Measurements from ENCODE around the gene CEACAM7. TPM values are rescaled to one million over a fixed set of nuclear protein-coding genes. Genes with fewer than 3 reads are reported as not detected.

CEACAM7 gene
- total and polyA plus RNA-seq, 2 donors from 2014 or later = 0.16 TPM; not detected in 1

DNA sequence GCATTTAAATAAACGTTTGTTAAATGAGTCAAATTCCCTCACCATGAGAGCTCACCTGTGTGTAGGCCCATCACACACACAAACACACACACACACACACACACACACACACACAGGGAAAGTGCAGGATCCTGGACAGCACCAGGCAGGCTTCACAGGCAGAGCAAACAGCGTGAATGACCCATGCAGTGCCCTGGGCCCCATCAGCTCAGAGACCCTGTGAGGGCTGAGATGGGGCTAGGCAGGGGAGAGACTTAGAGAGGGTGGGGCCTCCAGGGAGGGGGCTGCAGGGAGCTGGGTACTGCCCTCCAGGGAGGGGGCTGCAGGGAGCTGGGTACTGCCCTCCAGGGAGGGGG is 11.9 kb upstream of the CEACAM7 start:
- H3K9ac ChIP-seq (ENCODE audit: low read length in 3 of 3) = no peak overlapping the region
- no peak overlapping the region for H3K27ac ChIP-seq (ENCODE audit: low read depth in 2 of 2, low read length in 2 of 2)
- no peaks in the 10 kb centered on the region for H3K27me3 ChIP-seq (ENCODE audit: control insufficient read depth, insufficient read depth, low read length)
- H3K4me1 ChIP-seq (ENCODE audit: control insufficient read depth in 2 of 3, insufficient read depth in 2 of 3, low read depth in 1 of 3, low read length in 3 of 3) = no peaks in the 10 kb centered on the region
- FAIRE-seq (no peak), DNase-seq (no peak)
- H3K36me3 ChIP-seq (ENCODE audit: control insufficient read depth in 2 of 3, insufficient read depth in 3 of 3, low read length in 3 of 3) = no peaks in the 10 kb centered on the region
- intact Hi-C loops (cut with DNase I) = no loop called here
- H3K4me3 ChIP-seq (ENCODE audit: low read length in 3 of 3) = no peak overlapping the region
- no peaks in the 10 kb centered on the region for H3K9me3 ChIP-seq (ENCODE audit: control insufficient read depth in 2 of 3, insufficient read depth in 1 of 3, low read length in 3 of 3)
- TF ChIP-seq, protein P1, sequence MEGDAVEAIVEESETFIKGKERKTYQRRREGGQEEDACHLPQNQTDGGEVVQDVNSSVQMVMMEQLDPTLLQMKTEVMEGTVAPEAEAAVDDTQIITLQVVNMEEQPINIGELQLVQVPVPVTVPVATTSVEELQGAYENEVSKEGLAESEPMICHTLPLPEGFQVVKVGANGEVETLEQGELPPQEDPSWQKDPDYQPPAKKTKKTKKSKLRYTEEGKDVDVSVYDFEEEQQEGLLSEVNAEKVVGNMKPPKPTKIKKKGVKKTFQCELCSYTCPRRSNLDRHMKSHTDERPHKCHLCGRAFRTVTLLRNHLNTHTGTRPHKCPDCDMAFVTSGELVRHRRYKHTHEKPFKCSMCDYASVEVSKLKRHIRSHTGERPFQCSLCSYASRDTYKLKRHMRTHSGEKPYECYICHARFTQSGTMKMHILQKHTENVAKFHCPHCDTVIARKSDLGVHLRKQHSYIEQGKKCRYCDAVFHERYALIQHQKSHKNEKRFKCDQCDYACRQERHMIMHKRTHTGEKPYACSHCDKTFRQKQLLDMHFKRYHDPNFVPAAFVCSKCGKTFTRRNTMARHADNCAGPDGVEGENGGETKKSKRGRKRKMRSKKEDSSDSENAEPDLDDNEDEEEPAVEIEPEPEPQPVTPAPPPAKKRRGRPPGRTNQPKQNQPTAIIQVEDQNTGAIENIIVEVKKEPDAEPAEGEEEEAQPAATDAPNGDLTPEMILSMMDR (IDR thresholded peaks at IDR 0.05; ENCODE audit: borderline replicate concordance, extremely low read depth, insufficient read depth) = no peak

DNA sequence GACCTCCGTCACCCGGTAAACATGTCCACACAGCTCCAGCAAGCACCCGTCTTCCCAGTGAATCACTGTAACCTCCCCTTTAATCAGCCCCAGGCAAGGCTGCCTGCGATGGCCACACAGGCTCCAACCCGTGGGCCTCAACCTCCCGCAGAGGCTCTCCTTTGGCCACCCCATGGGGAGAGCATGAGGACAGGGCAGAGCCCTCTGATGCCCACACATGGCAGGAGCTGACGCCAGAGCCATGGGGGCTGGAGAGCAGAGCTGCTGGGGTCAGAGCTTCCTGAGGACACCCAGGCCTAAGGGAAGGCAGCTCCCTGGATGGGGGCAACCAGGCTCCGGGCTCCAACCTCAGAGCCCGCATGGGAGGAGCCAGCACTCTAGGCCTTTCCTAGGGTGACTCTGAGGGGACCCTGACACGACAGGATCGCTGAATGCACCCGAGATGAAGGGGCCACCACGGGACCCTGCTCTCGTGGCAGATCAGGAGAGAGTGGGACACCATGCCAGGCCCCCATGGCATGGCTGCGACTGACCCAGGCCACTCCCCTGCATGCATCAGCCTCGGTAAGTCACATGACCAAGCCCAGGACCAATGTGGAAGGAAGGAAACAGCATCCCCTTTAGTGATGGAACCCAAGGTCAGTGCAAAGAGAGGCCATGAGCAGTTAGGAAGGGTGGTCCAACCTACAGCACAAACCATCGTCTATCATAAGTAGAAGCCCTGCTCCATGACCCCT is 11.3 kb upstream of the CEACAM7 start:
- H3K4me1 ChIP-seq (ENCODE audit: control insufficient read depth in 2 of 3, insufficient read depth in 2 of 3, low read depth in 1 of 3, low read length in 3 of 3) = no peaks in the 10 kb centered on the region
- TF ChIP-seq, protein P1 (IDR thresholded peaks at IDR 0.05; ENCODE audit: borderline replicate concordance, extremely low read depth, insufficient read depth) = no peak
- intact Hi-C loops (cut with DNase I) = no loop called here
- H3K9me3 ChIP-seq (ENCODE audit: control insufficient read depth in 2 of 3, insufficient read depth in 1 of 3, low read length in 3 of 3) = no peaks in the 10 kb centered on the region
- no peaks in the 10 kb centered on the region for H3K36me3 ChIP-seq (ENCODE audit: control insufficient read depth in 2 of 3, insufficient read depth in 3 of 3, low read length in 3 of 3)
- H3K27ac ChIP-seq (ENCODE audit: low read depth in 2 of 2, low read length in 2 of 2) = no peak overlapping the region
- H3K9ac ChIP-seq (ENCODE audit: low read length in 3 of 3) = no peak overlapping the region
- DNase-seq (peak in 1 of 5 donors; percentile 48), FAIRE-seq (no peak)
- H3K4me3 ChIP-seq (ENCODE audit: low read length in 3 of 3) = no peak overlapping the region
- H3K27me3 ChIP-seq (ENCODE audit: control insufficient read depth, insufficient read depth, low read length) = no peaks in the 10 kb centered on the region

DNA sequence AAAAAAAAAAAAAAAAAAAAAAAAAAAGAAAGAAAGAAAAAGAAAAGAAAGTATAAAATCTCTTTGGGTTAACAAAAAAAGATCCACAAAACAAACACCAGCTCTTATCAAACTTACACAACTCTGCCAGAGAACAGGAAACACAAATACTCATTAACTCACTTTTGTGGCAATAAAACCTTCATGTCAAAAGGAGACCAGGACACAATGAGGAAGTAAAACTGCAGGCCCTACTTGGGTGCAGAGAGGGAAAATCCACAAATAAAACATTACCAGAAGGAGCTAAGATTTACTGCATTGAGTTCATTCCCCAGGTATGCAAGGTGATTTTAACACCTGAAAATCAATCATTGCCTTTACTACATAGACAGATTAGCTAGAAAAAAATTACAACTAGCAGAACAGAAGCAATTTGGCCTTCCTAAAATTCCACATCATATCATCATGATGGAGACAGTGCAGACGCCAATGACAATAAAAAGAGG is 10.7 kb upstream of the CEACAM7 start:
- H3K4me3 ChIP-seq (ENCODE audit: low read length in 3 of 3) = no peak overlapping the region
- H3K9me3 ChIP-seq (ENCODE audit: control insufficient read depth in 2 of 3, insufficient read depth in 1 of 3, low read length in 3 of 3) = no peaks in the 10 kb centered on the region
- H3K27me3 ChIP-seq (ENCODE audit: control insufficient read depth, insufficient read depth, low read length) = no peaks in the 10 kb centered on the region
- H3K9ac ChIP-seq (ENCODE audit: low read length in 3 of 3) = no peak overlapping the region
- FAIRE-seq (no peak), DNase-seq (peak in 1 of 5 donors; percentile 2)
- H3K36me3 ChIP-seq (ENCODE audit: control insufficient read depth in 2 of 3, insufficient read depth in 3 of 3, low read length in 3 of 3) = no peaks in the 10 kb centered on the region
- TF ChIP-seq, protein P1 (IDR thresholded peaks at IDR 0.05; ENCODE audit: borderline replicate concordance, extremely low read depth, insufficient read depth) = no peak
- intact Hi-C loops (cut with DNase I) = no loop called here
- H3K27ac ChIP-seq (ENCODE audit: low read depth in 2 of 2, low read length in 2 of 2) = no peak overlapping the region
- H3K4me1 ChIP-seq (ENCODE audit: control insufficient read depth in 2 of 3, insufficient read depth in 2 of 3, low read depth in 1 of 3, low read length in 3 of 3) = no peaks in the 10 kb centered on the region
